ENCODE measurements around the gene MAP4K4. TPM values are rescaled to one million over a fixed set of nuclear protein-coding genes. Genes with fewer than 3 reads are reported as not detected.

The MAP4K4 gene
- total and polyA plus RNA-seq, 2 donors from 2014 or later = 8.4 to 62.8 TPM

- DNase-seq (no peak), FAIRE-seq (no peak)
- no peak overlapping the region for H3K9ac ChIP-seq (ENCODE audit: low read length in 3 of 3)
- H3K4me1 ChIP-seq (ENCODE audit: control insufficient read depth in 2 of 3, insufficient read depth in 2 of 3, low read depth in 1 of 3, low read length in 3 of 3) = no peaks in the 10 kb centered on the region
- no peak overlapping the region for H3K27ac ChIP-seq (ENCODE audit: low read depth in 2 of 2, low read length in 2 of 2)
- no peaks in the 10 kb centered on the region for H3K27me3 ChIP-seq (ENCODE audit: control insufficient read depth, insufficient read depth, low read length)
- no peaks in the 10 kb centered on the region for H3K9me3 ChIP-seq (ENCODE audit: control insufficient read depth in 2 of 3, insufficient read depth in 1 of 3, low read length in 3 of 3)
- TF ChIP-seq CTCF (IDR thresholded peaks at IDR 0.05; ENCODE audit: borderline replicate concordance, extremely low read depth, insufficient read depth) = no peak
- H3K36me3 ChIP-seq (ENCODE audit: control insufficient read depth in 2 of 3, insufficient read depth in 3 of 3, low read length in 3 of 3) = peaks cover 1 to 5% (median 5%) of the 10 kb centered on the region in 3 donors
- intact Hi-C loops (cut with DNase I) = no loop called here
- H3K4me3 ChIP-seq (ENCODE audit: low read length in 3 of 3) = no peak overlapping the region
Measured at GRCh38 chr2:101850991-101851390, 153.5 kb downstream of the MAP4K4 start.

- Histone ChIP-seq H3K9me3 (ENCODE audit: control insufficient read depth in 2 of 3, insufficient read depth in 1 of 3, low read length in 3 of 3) (no peaks in the 10 kb centered on the region), H3K36me3 (ENCODE audit: control insufficient read depth in 2 of 3, insufficient read depth in 3 of 3, low read length in 3 of 3) (peaks cover 0 to 3% (median under 1%) of the 10 kb centered on the region in 3 donors), H3K4me3 (ENCODE audit: low read length in 3 of 3) (no peak overlapping the region), H3K27me3 (ENCODE audit: control insufficient read depth, insufficient read depth, low read length) (no peaks in the 10 kb centered on the region), H3K9ac (ENCODE audit: low read length in 3 of 3) (no peak overlapping the region), H3K27ac (ENCODE audit: low read depth in 2 of 2, low read length in 2 of 2) (no peak overlapping the region), H3K4me1 (ENCODE audit: control insufficient read depth in 2 of 3, insufficient read depth in 2 of 3, low read depth in 1 of 3, low read length in 3 of 3) (no peaks in the 10 kb centered on the region)
- no peak for DNase-seq
- FAIRE-seq = no peak
- TF ChIP-seq CTCF (IDR thresholded peaks at IDR 0.05; ENCODE audit: borderline replicate concordance, extremely low read depth, insufficient read depth) = no peak
- intact Hi-C loops (cut with DNase I) = no loop called here
Measured at GRCh38 chr2:101852824-101853223, 155.3 kb downstream of the MAP4K4 start.

GRCh38 chr2:101854877-101855276, 157.4 kb downstream of the MAP4K4 start:
- no peak overlapping the region for H3K9ac ChIP-seq (ENCODE audit: low read length in 3 of 3)
- TF ChIP-seq CTCF (IDR thresholded peaks at IDR 0.05; ENCODE audit: borderline replicate concordance, extremely low read depth, insufficient read depth) = no peak
- intact Hi-C loops (cut with DNase I) = no loop called here
- peak in 1 of 5 donors; percentile 34 for DNase-seq
- H3K27ac ChIP-seq (ENCODE audit: low read depth in 2 of 2, low read length in 2 of 2) = no peak overlapping the region
- peaks cover 0 to 2% (median 0%) of the 10 kb centered on the region in 3 donors for H3K36me3 ChIP-seq (ENCODE audit: control insufficient read depth in 2 of 3, insufficient read depth in 3 of 3, low read length in 3 of 3)
- no peak overlapping the region for H3K4me3 ChIP-seq (ENCODE audit: low read length in 3 of 3)
- H3K9me3 ChIP-seq (ENCODE audit: control insufficient read depth in 2 of 3, insufficient read depth in 1 of 3, low read length in 3 of 3) = no peaks in the 10 kb centered on the region
- H3K4me1 ChIP-seq (ENCODE audit: control insufficient read depth in 2 of 3, insufficient read depth in 2 of 3, low read depth in 1 of 3, low read length in 3 of 3) = no peaks in the 10 kb centered on the region
- H3K27me3 ChIP-seq (ENCODE audit: control insufficient read depth, insufficient read depth, low read length) = no peaks in the 10 kb centered on the region
- FAIRE-seq = no peak

GRCh38 chr2:101855776-101856175, 158.3 kb downstream of the MAP4K4 start:
- Histone ChIP-seq H3K27ac (ENCODE audit: low read depth in 2 of 2, low read length in 2 of 2) (no peak overlapping the region), H3K4me3 (ENCODE audit: low read length in 3 of 3) (no peak overlapping the region), H3K9ac (ENCODE audit: low read length in 3 of 3) (no peak overlapping the region), H3K9me3 (ENCODE audit: control insufficient read depth in 2 of 3, insufficient read depth in 1 of 3, low read length in 3 of 3) (no peaks in the 10 kb centered on the region), H3K27me3 (ENCODE audit: control insufficient read depth, insufficient read depth, low read length) (no peaks in the 10 kb centered on the region), H3K36me3 (ENCODE audit: control insufficient read depth in 2 of 3, insufficient read depth in 3 of 3, low read length in 3 of 3) (peaks cover 0 to 3% (median 2%) of the 10 kb centered on the region in 3 donors), H3K4me1 (ENCODE audit: control insufficient read depth in 2 of 3, insufficient read depth in 2 of 3, low read depth in 1 of 3, low read length in 3 of 3) (no peaks in the 10 kb centered on the region)
- no peak for FAIRE-seq
- intact Hi-C loops (cut with DNase I) = no loop called here
- TF ChIP-seq CTCF (IDR thresholded peaks at IDR 0.05; ENCODE audit: borderline replicate concordance, extremely low read depth, insufficient read depth) = no peak
- no peak for DNase-seq

All from kidney (tissue), 14 donors.